Amygdala (tissue), 56 donors: ENCODE measurements around the gene CENPN.

ENCODE experiments used
- DNase-seq, 56 donors: peaks; one replicate each; lab custom pipeline; 2025; lab: John Stamatoyannopoulos, UW

The CENPN gene, protein sequence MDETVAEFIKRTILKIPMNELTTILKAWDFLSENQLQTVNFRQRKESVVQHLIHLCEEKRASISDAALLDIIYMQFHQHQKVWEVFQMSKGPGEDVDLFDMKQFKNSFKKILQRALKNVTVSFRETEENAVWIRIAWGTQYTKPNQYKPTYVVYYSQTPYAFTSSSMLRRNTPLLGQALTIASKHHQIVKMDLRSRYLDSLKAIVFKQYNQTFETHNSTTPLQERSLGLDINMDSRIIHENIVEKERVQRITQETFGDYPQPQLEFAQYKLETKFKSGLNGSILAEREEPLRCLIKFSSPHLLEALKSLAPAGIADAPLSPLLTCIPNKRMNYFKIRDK

DNA sequence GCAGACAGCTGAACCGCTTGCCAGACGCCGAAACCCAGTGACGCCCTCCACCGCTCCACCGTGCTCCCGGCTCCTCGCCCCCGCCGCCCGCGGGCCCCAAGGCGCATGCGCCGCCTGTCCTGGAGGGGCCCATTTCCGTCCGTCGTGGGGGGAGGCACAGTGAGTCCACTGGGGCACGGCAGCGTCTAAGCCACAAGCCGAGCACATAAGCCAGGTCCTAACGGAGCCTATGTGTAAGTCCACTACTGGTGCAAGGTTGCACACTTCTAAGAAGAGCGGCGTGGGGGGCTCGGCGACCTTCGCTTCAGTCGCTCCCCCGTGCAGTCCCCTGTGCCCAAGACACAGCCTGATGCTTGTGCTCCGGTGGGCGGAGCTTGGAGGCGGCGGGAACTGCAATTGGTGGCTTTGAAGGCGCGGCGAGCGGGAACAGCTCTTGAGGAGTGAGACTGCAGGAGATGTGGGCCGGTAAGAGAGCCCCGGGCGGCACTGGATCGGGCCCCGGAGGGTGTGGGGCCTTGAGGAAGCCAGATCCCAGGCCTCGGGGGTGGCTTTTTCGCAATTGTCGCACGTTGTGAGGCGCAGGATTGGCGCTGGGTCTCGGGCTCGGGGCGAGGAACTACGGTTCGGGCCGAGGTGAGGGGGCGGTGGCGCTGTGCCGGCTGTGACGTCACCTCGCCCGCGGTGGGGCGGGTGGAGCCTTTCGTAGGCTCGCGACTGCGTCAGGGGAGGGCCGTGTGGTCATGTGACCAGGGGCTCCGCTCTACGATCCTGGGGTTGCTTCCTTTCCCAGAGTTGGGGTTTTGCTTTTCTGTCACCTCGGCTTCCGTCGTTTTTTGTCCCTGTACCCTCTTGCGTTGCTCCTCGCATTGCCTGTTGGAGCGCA, at the start of gene CENPN, which contains the start of gene CMC2:
Gene CENPN, plus strand, starts transcription at position 402 of the 883 bp plus-strand sequence. CDS start 4,726 bp downstream, outside the sequence.
Gene CMC2, minus strand, starts transcription at position 73 of the 883 bp plus-strand sequence. CDS start 9,491 bp downstream, outside the sequence.
- peak; percentile 93 to 100 (median 98) for DNase-seq

DNA sequence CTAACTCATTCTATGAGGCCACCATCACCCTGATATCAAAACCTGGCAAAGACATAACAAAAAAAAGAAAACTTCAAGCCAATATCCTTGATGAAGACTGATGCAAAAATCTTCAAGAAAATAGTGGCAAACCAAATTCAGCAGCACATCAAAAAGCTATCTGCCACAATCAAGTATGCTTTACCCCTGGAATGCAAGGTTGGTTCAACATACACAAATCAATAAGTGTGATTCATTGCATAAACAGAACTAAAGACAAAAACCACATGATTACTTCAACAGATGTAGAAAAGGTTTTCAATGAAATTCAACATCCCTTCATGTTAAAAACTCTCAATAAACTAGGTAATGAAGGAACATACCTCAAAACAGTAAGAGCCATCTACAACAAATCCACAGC, 48.7 kb upstream of the CENPN start:
- DNase-seq: no peak

DNA sequence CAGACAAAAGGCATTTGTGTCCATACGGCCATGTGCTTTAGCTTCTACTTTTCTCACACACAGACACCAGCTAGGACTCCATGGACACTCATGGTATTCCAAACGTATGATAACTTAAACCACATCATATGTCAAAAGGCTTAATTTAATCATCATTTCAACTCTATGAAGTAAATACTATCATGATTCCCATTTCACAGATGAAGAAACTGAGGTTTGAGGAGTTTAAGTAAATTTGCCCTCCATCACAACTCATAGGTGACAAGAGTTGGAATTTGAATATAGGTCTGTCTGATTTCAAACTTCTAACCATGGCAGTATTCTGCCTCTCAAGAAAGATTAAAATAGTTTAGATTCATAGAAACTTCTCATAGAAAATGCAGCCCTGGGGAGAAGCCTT, 44.1 kb upstream of the CENPN start:
- no peak for DNase-seq

DNA sequence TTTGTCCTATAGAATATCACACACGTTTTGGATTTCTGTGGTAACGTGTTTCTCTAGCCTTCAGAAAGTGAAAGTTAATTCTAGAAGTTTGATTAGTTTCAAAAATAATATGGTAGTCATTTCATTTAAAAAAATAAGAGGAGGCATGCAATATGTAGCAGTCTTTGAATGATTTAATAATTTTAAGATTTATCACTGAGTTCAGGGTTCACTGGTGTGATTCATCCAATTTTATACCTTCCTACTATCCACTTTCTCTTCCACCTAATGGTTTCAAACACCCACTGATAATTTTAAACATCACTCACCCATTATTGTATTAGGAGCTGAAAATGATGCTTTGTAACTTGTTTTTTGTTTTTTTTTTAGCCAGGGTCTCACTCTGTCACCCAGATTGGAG, 42.7 kb upstream of the CENPN start:
- no peak for DNase-seq

DNA sequence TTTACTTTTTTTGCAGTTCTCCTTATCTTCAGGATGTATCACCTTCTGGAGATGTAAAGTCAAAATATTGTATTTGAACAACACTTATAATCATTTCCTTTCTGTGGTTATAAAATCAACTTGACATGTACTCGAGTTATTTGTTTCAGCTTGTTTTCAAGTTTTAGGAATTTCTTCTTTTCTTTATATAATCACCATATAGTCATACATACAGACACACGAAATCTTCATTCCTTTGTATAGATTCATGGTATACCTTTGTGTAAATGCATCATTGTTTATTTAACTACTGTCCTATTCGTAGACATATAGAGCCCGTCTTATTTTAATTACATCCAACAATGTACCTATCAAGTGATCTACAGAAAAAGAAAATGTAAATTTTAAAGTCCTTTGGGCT, 40.4 kb upstream of the CENPN start:
- no peak for DNase-seq

DNA sequence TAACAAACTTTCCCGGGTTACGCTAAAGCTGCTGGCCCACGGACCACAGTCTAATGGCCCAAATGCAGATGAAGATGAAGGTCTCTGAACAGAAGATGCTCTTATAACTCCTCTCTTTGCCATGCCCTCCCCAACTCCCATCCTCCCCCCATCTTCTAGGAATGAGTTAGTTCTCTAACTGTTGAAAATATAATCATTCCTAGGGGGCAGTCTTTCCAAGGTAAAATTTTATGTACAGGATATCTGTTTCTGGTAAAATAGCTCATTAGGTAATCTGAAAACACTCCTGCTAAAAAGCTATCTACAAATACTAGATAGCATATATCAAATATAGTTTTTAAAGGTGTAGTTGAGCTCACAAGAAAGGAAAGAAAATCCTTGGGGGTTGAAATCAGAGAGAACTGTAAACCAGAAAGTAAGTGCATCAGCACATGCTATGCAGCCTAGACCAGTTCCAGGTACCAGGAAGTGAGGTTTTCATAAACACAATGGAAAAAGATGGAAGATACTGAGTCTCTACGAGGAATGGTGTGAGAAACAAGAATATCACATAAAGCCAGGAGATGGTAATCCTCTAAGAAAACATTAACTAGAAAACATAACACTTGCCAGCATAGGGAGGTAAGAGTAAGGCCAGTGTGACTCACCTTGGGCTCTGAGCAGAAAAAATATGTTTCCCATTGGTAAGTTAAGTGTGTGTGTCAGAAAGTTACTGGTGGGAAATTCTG, 38.5 kb upstream of the CENPN start:
- no peak for DNase-seq

DNA sequence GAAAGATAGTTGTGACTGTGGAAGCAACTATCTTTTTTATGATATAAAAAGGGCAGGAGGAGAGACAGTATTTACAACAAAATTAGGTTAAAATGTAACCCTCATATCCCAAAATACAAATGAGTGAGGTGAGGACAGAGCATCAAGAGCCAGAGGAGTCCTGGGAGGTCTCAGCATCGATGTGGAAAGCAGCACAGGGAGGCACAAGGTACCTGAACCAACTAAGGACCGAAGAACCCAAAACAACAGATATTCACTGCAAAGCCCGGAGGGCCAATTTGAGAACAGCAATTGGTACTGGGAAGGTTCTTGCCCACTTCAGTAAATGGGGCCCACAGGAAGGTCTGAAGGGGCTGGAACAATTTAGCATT, 37.9 kb upstream of the CENPN start:
- no peak for DNase-seq

DNA sequence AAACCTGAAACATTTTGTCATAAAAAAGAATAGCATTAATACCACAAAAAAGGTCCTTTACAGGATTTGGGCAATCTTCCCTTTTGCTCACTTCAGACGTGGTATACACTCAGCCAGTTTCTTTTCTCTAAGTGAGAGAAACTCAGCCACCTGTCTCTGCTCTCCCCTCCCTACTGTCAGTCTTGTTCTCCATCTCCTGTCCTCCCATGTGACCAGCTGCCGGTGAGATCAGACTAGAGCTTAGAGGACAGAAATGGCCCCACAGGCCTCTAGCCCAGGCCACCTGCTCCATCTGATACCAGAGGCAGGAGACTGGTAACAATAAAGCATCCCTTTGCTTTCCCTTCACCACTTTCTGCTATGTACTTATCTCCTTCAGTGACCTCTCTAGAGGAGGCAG, 35.2 kb upstream of the CENPN start:
- no peak for DNase-seq

DNA sequence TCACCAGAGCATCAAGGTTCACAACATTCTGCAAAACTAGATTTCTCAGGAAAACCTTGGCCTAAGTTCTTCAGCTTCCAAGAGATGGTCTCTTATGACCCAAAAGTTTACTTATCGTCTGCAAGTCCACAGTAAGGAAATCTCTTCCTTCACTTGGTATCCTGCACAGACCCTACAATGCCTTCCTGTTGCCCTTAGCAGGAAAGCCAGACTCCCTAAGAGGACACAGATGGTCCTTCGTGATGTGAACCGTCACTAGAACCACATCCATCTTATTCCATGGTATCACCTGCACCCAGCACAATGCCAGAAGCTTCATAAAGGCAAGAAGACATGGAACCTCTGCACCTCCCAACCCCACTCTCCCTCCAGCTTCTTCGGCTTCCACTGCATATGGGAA, 34.4 kb upstream of the CENPN start:
- DNase-seq: no peak

DNA sequence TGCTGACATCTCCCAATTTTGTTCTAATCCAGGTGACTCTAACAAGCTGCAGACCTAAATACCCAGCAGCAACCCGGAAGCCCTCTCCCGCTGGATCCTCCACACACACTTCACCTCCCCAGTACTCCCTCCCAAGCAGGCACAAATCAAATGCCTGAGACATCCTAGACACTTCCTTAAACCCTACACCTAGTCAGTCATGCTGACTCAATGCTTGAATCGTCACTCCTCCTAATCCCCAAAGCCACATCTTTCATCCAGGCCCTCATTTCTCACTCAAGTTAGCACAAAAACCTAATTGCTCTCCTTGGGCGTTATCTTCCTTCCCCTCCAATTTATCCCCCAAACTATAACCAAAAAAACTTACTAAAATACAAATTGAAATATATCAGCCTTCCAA, 33.0 kb upstream of the CENPN start:
- DNase-seq: no peak

DNA sequence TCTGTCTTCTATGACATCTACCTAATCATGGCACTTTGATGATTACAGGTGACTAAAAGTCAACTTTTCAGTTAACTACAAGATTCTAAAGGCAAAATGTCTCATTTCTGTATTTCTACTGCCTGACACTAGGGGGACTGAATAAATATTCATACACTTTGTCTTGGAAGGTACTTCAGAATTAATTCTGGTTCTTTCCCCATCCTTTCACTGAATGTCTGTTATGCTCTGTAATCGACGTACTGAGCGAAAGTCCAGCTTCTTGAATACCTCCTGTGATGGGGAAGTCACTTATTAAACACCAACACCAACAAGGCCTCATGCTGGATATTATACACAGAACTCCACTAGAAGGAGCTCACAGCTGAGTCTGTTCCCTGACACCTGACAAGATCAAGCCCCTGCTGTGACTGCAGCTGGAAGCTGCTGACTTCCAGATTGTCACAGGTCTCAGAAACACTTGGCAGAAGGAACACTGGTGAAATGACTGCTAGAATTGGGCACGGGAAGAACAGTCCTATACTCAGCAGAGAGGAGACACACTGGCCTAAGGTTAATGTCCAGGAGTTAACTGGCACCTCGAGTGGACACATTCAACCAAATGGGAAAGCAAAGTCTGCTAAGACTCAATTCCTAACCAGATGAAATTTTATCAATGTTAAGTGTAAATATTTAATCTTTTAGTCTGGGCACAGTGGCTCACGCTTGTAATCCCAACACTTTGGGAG, 32.2 kb upstream of the CENPN start:
- DNase-seq: no peak

DNA sequence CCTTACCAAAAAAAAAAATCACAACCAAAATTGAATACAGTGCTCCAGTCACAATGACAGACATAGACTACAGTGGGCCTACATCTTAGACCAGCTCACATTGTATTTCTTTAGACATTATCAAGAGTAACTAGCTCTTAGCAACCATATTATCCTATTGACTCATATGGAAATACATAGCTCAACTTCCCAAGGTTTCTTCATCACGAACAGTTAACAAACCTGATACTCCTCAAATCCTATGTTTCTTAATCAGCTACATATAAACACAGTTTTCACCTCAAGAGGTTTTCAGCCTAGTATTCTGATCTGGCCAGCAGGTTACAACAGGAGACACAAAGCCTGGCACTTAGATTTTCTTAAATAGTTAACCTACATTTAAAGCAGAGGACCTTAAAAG, 30.1 kb upstream of the CENPN start:
- DNase-seq: no peak

DNA sequence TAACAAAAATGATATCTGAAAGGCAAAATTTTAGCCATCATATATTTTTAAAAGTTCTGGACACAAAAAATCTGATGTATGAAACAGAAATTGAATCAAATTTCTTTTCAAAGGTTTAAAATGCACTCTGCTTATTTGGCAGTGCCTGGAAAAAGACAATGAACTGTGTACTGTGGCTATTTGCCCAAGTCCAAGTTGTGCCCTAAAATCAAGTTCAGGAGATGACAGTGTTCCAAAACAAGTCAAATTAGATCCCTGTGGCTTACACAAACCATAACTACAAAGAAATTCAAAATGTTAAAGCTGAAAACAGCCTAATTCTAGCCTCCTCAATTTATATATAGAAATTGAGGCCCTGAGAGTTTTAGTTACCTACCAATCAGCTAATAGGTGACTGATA, 25.9 kb upstream of the CENPN start:
- peak in 1 of 56 donors; percentile 6 for DNase-seq

DNA sequence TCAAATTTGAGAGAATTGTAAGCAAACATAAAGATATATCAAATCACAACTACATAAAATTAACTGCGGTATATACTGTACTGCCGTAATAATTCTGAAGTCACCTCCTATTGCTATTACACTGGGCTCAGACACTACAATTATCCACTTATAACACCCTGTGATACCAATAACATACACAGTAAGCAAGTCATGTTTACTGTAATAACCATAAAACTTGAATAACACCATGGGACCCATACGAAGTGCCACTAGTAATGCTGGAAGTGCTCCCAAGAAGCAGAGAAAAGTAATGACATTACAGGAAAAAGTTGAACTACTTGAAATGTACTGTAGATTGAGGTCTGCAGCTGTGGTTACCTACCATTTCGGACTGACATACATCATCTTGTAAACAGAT, 24.4 kb upstream of the CENPN start:
- no peak for DNase-seq

DNA sequence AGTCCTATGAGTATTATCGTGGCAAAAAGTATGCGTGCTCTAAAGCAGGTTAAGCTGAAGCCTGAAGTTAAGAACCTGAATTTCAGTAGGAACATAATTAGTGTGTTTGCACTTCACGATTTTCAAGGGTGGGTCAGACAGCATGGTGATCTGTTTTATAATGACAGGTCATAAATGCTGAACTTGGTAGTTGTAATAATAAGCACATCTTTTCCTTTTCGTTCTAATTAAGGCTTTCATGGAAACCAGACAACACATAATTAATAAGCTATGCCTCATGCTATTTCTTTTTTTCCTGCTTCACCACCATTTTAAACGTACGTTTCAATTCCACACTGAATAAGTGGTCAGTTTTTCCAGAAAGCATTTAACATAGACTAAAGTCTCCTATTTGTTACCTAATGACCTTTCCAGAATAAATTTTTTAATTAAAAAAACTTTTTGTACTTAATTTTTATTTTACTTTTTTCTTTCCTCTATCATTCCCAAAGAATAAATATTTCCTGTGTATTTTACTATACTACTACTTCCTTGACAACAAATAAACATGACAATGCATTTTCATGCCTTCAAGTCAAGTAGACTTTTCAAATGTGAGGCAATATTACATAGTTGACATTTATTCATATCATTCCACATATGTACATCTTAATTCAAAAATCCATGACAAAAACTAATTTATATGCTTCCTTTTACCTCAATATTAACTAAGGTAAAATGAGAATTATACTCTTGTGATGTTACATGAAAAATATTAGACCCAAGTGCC, 22.7 kb upstream of the CENPN start:
- no peak for DNase-seq

DNA sequence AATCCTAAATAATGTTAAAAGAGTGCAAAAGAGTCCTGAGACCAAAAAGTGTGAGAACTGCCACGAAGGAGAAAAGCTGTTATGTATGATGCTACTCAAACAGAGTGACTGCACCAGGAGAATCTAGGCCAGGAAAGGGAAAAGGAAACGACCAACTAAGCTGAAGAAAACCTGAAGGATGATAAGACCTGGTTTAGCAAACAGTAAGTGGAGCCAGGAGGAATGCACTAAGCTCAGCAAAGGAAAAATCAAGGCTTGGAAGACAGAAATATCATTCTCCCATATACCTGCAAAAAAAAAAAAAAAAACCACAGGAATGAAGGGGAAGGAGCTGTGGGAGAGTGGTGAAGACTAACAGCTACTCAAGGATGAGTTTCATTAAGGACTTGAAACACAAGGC, 21.4 kb upstream of the CENPN start:
- DNase-seq: no peak

DNA sequence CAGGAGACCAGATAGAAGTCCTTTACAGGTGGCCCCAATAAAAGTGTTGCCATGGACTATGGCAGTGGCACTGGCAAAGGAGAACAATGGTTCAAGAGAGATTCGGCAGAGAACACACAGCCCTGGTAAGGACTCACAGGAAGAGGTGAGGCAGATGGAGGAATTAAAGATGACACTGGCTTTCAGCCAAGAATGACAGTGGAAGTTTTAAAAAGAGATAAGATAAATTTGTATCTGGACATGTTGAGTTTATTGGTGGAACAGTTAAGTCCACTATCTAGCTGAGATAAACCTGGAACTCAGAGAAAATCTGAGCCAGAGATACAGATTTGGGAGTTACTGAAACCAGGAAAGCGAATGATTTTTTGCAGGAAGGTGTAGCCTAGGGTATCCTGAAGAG, 20.5 kb upstream of the CENPN start:
- no peak for DNase-seq

DNA sequence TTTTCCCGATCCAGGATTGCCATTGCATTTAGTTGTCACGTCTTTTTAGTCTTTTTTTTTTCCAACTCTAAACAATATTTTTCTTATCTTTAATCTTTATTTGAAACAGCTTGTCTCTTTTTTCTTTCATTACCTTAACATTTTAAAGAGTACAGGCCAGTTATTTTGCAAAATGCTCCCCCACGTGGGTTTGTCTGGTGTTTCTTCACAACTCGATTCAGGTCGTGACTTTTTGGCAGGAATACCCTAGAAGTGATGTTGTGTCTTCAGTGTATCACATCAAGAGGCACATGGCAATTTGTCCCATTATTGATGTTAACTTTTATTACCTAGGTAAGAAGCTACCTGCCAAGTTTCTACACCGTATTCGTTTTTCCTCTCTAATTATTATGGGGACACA, 18.3 kb upstream of the CENPN start:
- no peak for DNase-seq

DNA sequence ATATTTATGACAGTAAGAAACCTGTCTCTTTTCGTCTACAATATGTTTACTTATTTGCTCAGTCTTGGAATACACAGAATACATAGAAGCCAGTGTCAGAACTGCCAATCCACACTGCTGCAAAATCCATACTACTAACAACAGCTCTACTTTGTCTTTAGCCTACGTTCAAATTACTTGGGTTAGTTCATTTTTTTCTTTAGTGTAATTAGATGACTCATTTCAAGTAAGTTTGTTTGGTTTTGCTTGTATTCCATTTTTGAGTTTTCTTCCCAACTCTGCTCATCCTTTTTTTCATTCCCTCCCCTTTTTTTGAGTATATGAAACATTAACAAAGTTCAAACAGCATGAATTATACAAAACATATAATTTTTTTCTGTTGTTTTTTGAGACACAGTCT, 17.2 kb upstream of the CENPN start:
- no peak for DNase-seq

DNA sequence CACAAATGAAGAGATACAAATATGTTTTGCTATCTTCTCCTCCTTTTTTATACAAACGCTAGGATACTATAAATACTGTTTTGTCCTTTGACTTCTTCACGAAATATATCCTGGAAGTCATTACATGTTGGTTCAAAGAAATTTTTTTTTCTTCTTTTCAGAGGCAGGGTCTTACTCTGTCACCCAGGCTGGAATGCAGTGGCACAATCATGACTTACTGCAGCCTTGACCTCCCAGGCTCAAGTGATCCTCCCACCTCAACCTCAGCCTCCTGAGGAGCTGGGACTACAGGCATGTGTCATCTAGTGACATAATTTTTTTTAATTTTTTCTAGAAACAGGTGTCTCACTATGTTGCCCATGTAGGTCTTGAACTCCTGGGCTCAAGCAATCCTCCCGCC, 16.4 kb upstream of the CENPN start:
- DNase-seq: no peak
